WI38 (cell line): ENCODE results near the gene SEMA3D.

Source experiments
- H3K4me3 ChIP-seq: 2 replicates; pipeline ENCODE4 v1.5.1; 2011; ENCODE audit warnings: low read depth, mild to moderate bottlenecking, control low read depth, low read length
- CTCF ChIP-seq: IDR thresholded peaks from 2 replicates; pipeline ENCODE4 v1.5.1; 2012; ENCODE audit warnings: low read depth, mild to moderate bottlenecking, control low read depth, low read length

SEMA3D gene

GRCh38 chr7:85075864-85076263, 111.0 kb downstream of the SEMA3D start:
- no peak for TF ChIP-seq CTCF
- no peak overlapping the region for H3K4me3 ChIP-seq

- no peak overlapping the region for H3K4me3 ChIP-seq
- TF ChIP-seq CTCF = no peak
Observed at GRCh38 chr7:85074992-85075391, 111.9 kb downstream of the SEMA3D start.

GRCh38 chr7:85074016-85074415, 112.8 kb downstream of the SEMA3D start:
- H3K4me3 ChIP-seq = no peak overlapping the region
- no peak for TF ChIP-seq CTCF

- no peak for TF ChIP-seq CTCF
- no peak overlapping the region for H3K4me3 ChIP-seq
Observed at GRCh38 chr7:85070967-85071628, 115.8 kb downstream of the SEMA3D start.

- TF ChIP-seq CTCF = no peak
- no peak overlapping the region for H3K4me3 ChIP-seq
Observed at GRCh38 chr7:85068799-85069198, 118.1 kb downstream of the SEMA3D start.

GRCh38 chr7:85067371-85067770, 119.5 kb downstream of the SEMA3D start:
- H3K4me3 ChIP-seq = no peak overlapping the region
- no peak for TF ChIP-seq CTCF

GRCh38 chr7:85065888-85066485, 120.9 kb downstream of the SEMA3D start:
- no peak for TF ChIP-seq CTCF
- no peak overlapping the region for H3K4me3 ChIP-seq
